ELR (cell line): ENCODE measurements around the gene NPFF.

Experiments
- DNase-seq: peaks from one replicate; pipeline ENCODE4 v3.0.0-alpha.2; 2015; ENCODE audit warnings: low read depth

Gene NPFF

GRCh38 chr12:53495903-53496751 lies 11.2 kb downstream of the NPFF start:
- DNase-seq: peak; percentile 74

GRCh38 chr12:53493610-53494391 lies 13.5 kb downstream of the NPFF start:
- no peak for DNase-seq

- peak; percentile 91 for DNase-seq
Measured at GRCh38 chr12:53492830-53493609, 14.3 kb downstream of the NPFF start.

- no peak for DNase-seq
Measured at GRCh38 chr12:53492188-53492587, 15.1 kb downstream of the NPFF start.

- DNase-seq: no peak
Measured at GRCh38 chr12:53489242-53489864, 17.9 kb downstream of the NPFF start.

GRCh38 chr12:53486736-53487487 lies 20.4 kb downstream of the NPFF start:
- DNase-seq: no peak

- no peak for DNase-seq
Measured at GRCh38 chr12:53485955-53486735, 21.1 kb downstream of the NPFF start.

GRCh38 chr12:53484686-53485575 lies 22.4 kb downstream of the NPFF start:
- peak; percentile 67 for DNase-seq

- no peak for DNase-seq
Measured at GRCh38 chr12:53483979-53484377, 23.3 kb downstream of the NPFF start.

- DNase-seq: no peak
Measured at GRCh38 chr12:53483225-53483978, 23.9 kb downstream of the NPFF start.

GRCh38 chr12:53482626-53483168 lies 24.6 kb downstream of the NPFF start:
- DNase-seq: no peak

GRCh38 chr12:53481939-53482586 lies 25.2 kb downstream of the NPFF start:
- DNase-seq: peak; percentile 65

- DNase-seq: peak; percentile 74
Measured at GRCh38 chr12:53481458-53481857, 25.8 kb downstream of the NPFF start.

GRCh38 chr12:53480491-53481442 lies 26.5 kb downstream of the NPFF start:
- peak; percentile 35 for DNase-seq

- no peak for DNase-seq
Measured at GRCh38 chr12:53479331-53479730, 28.0 kb downstream of the NPFF start.

GRCh38 chr12:53478865-53479264 lies 28.4 kb downstream of the NPFF start:
- DNase-seq: no peak
